Calu3 (cell line): Measurements from ENCODE around the gene SYNE1. TPM values are rescaled to one million over a fixed set of nuclear protein-coding genes. Genes with fewer than 3 reads are reported as not detected.

Source experiments
- BruUV-seq: library from RNA; stranded (reverse); fragments of 400-500 nt; replicated peaks from 2 replicates; lab custom pipeline; 2021; lab: Mats Ljungman, UMichigan
- CTCF ChIA-PET: fragments of 300-600 bp; sonication (Branson Sonifier 250); formaldehyde crosslinking; loops from one replicate; lab custom pipeline; 2022; ENCODE audit warnings: antibody characterized with exemption; lab: Charles Lee
- DNase-seq: peaks from one replicate; pipeline ENCODE4 v3.0.0; 2022
- H3K27ac Mint-ChIP-seq: one replicate; pipeline ENCODE4 v1.8.0; 2022; ENCODE audit warnings: mixed read lengths; ENCODE audit not compliant: unreplicated experiment
- H3K27me3 Mint-ChIP-seq: one replicate; pipeline ENCODE4 v1.8.0; 2022; ENCODE audit warnings: mixed read lengths; ENCODE audit not compliant: unreplicated experiment
- H3K36me3 Mint-ChIP-seq: one replicate; pipeline ENCODE4 v1.8.0; 2022; ENCODE audit warnings: mild to moderate bottlenecking, moderate library complexity, mixed read lengths; ENCODE audit not compliant: insufficient read depth, unreplicated experiment
- H3K4me1 Mint-ChIP-seq: one replicate; pipeline ENCODE4 v1.8.0; 2022; ENCODE audit warnings: mild to moderate bottlenecking, low read depth, mixed read lengths; ENCODE audit not compliant: unreplicated experiment
- H3K4me3 Mint-ChIP-seq: one replicate; pipeline ENCODE4 v1.8.0; 2022; ENCODE audit warnings: mild to moderate bottlenecking, low read depth, moderate library complexity, mixed read lengths; ENCODE audit not compliant: unreplicated experiment
- H3K9me3 Mint-ChIP-seq: one replicate; pipeline ENCODE4 v1.8.0; 2022; ENCODE audit warnings: low read depth, mixed read lengths; ENCODE audit not compliant: unreplicated experiment
- CTCF ChIP-seq: fragments of 200-600 bp; IDR thresholded peaks from one replicate; pipeline ENCODE4 v1.8.0; 2022; ENCODE audit warnings: antibody characterized with exemption; ENCODE audit not compliant: unreplicated experiment
- intact Hi-C: fragments of 100-400 bp; cut with micrococcal nuclease; formaldehyde crosslinking; loops from one replicate; pipeline ENCODE4 v1.10.0; 2022; ENCODE audit not compliant: unreplicated experiment
- total RNA-seq: library from RNA; stranded (reverse); gene quantifications from 2 replicates; pipeline ENCODE4 v1.2.3, GENCODE V29; 2022

Gene SYNE1
- total RNA-seq, 1 experiment from 2014 or later = 28.1 TPM

GRCh38 chr6:152176268-152176667 lies 460.9 kb downstream of the SYNE1 start:
- Mint-ChIP-seq H3K9me3 (no peaks in the 10 kb centered on the region), H3K4me3 (no peak overlapping the region), H3K4me1 (no peaks in the 10 kb centered on the region), H3K27ac (no peak overlapping the region), H3K36me3 (no peaks in the 10 kb centered on the region), H3K27me3 (no peaks in the 10 kb centered on the region)
- intact Hi-C loops = no loop called here
- no peak for TF ChIP-seq CTCF
- CTCF ChIA-PET = no interaction called here
- no TSS peak for BruUV-seq
- DNase-seq = no peak

- CTCF ChIA-PET = no interaction called here
- intact Hi-C loops = no loop called here
- no peaks in the 10 kb centered on the region for H3K27me3 Mint-ChIP-seq
- no peaks in the 10 kb centered on the region for H3K4me1 Mint-ChIP-seq
- H3K27ac Mint-ChIP-seq = no peak overlapping the region
- H3K4me3 Mint-ChIP-seq = no peak overlapping the region
- no peak for DNase-seq
- TF ChIP-seq CTCF = no peak
- no peaks in the 10 kb centered on the region for H3K36me3 Mint-ChIP-seq
- BruUV-seq = no TSS peak
- H3K9me3 Mint-ChIP-seq = no peaks in the 10 kb centered on the region
Observed at GRCh38 chr6:152173957-152174356, 463.2 kb downstream of the SYNE1 start.

- Mint-ChIP-seq H3K9me3 (no peaks in the 10 kb centered on the region), H3K27me3 (no peaks in the 10 kb centered on the region), H3K36me3 (no peaks in the 10 kb centered on the region), H3K4me1 (no peaks in the 10 kb centered on the region), H3K4me3 (no peak overlapping the region), H3K27ac (no peak overlapping the region)
- intact Hi-C loops = no loop called here
- BruUV-seq = no TSS peak
- CTCF ChIA-PET = no interaction called here
- TF ChIP-seq CTCF = no peak
- no peak for DNase-seq
Observed at GRCh38 chr6:152173321-152173720, 463.8 kb downstream of the SYNE1 start.

- intact Hi-C loops = no loop called here
- no peaks in the 10 kb centered on the region for H3K36me3 Mint-ChIP-seq
- no peak for DNase-seq
- no peaks in the 10 kb centered on the region for H3K27me3 Mint-ChIP-seq
- H3K4me3 Mint-ChIP-seq = no peak overlapping the region
- no peak for TF ChIP-seq CTCF
- no peaks in the 10 kb centered on the region for H3K4me1 Mint-ChIP-seq
- CTCF ChIA-PET = no interaction called here
- no peak overlapping the region for H3K27ac Mint-ChIP-seq
- no peaks in the 10 kb centered on the region for H3K9me3 Mint-ChIP-seq
- BruUV-seq = no TSS peak
Observed at GRCh38 chr6:152170702-152171667, 466.2 kb downstream of the SYNE1 start.
